OCI-LY1 (cell line): ENCODE measurements around the gene STUM.
A peak's percentile ranks its signal among the peaks of the same experiment; 100 is the strongest.

Experiments
- H2AFZ ChIP-seq: fragments of 200-600 bp; sonication (generic), shearing (Covaris generic); 2 replicates; pipeline ENCODE4 v1.6.0; 2014; ENCODE audit warnings: antibody characterized with exemption, mild to moderate bottlenecking, low read length
- H3F3A ChIP-seq: fragments of 200-600 bp; sonication (generic), shearing (Covaris generic); 2 replicates; pipeline ENCODE4 v1.6.0; 2014; ENCODE audit warnings: mild to moderate bottlenecking, antibody characterized with exemption, low read length, moderate library complexity; ENCODE audit not compliant: insufficient read depth
- H3K27ac ChIP-seq: fragments of 200-600 bp; sonication (generic); 2 replicates; pipeline ENCODE4 v1.5.1; 2014; ENCODE audit warnings: low read length, mixed run types, mild to moderate bottlenecking, low read depth; ENCODE audit not compliant: poor library complexity, severe bottlenecking
- H3K27me3 ChIP-seq: fragments of 200-600 bp; sonication (generic); 2 replicates; pipeline ENCODE4 v1.6.0; 2014; ENCODE audit warnings: antibody characterized with exemption, mild to moderate bottlenecking, low read length, moderate library complexity; ENCODE audit not compliant: insufficient read depth
- H3K36me3 ChIP-seq: fragments of 200-600 bp; sonication (generic); 2 replicates; pipeline ENCODE4 v1.6.1; 2014; ENCODE audit warnings: mild to moderate bottlenecking, antibody characterized with exemption, low read length, moderate library complexity, mixed read lengths; ENCODE audit not compliant: insufficient read depth
- H3K4me1 ChIP-seq: fragments of 200-600 bp; sonication (generic); 2 replicates; pipeline ENCODE4 v1.5.1; 2014; ENCODE audit warnings: mild to moderate bottlenecking, low read length, moderate library complexity; ENCODE audit not compliant: insufficient read depth, severe bottlenecking
- H3K4me2 ChIP-seq: fragments of 200-600 bp; sonication (generic), shearing (Covaris generic); 2 replicates; pipeline ENCODE4 v1.6.1; 2014; ENCODE audit warnings: low read length
- H3K4me3 ChIP-seq: fragments of 200-600 bp; sonication (generic); 2 replicates; pipeline ENCODE4 v1.5.1; 2014; ENCODE audit warnings: low read length, low read depth, mild to moderate bottlenecking, mixed read lengths; ENCODE audit not compliant: poor library complexity, severe bottlenecking
- H3K79me2 ChIP-seq: fragments of 200-600 bp; shearing (Covaris generic); 2 replicates; pipeline ENCODE4 v1.6.1; 2016; ENCODE audit warnings: mixed run types, low read length, mixed read lengths; ENCODE audit not compliant: insufficient read depth
- H3K9ac ChIP-seq: fragments of 200-600 bp; sonication (generic), shearing (Covaris generic); 2 replicates; pipeline ENCODE4 v1.6.1; 2014; ENCODE audit warnings: mild to moderate bottlenecking, low read length, mixed read lengths
- H3K9me2 ChIP-seq: fragments of 200-600 bp; sonication (generic), shearing (Covaris generic); 2 replicates; pipeline ENCODE4 v1.6.1; 2014; ENCODE audit warnings: low read depth, mild to moderate bottlenecking, low read length, mixed read lengths
- H3K9me3 ChIP-seq: fragments of 200-600 bp; shearing (Covaris generic); 2 replicates; pipeline ENCODE4 v1.6.1; 2014; ENCODE audit warnings: low read length, mixed read lengths
- H4K20me1 ChIP-seq: fragments of 200-600 bp; sonication (generic), shearing (Covaris generic); 2 replicates; pipeline ENCODE4 v1.6.0; 2016; ENCODE audit warnings: mild to moderate bottlenecking, low read length; ENCODE audit not compliant: insufficient read depth
- CTCF ChIP-seq: fragments of 200-600 bp; sonication (generic), shearing (Covaris generic); IDR thresholded peaks from 2 replicates; pipeline ENCODE4 v1.5.1; 2017; ENCODE audit warnings: mild to moderate bottlenecking, antibody characterized with exemption, low read length, moderate library complexity, mixed read lengths
- EZH2 ChIP-seq: fragments of 200-600 bp; sonication (generic), shearing (Covaris generic); IDR thresholded peaks from 2 replicates; pipeline ENCODE4 v1.8.0; 2017; ENCODE audit warnings: borderline replicate concordance, mixed run types, mild to moderate bottlenecking, antibody characterized with exemption, low read length, moderate library complexity, mixed read lengths

Gene STUM

GRCh38 chr1:226646870-226647449 is 98.4 kb downstream of the STUM start:
- Histone ChIP-seq H3K27ac (peak overlapping the region; percentile 31), H3K9me2 (no peaks in the 10 kb centered on the region), H3K9ac (no peak overlapping the region), H3K27me3 (no peaks in the 10 kb centered on the region), H2AFZ (no peak overlapping the region), H3K9me3 (no peaks in the 10 kb centered on the region), H3K4me3 (no peak overlapping the region), H3K79me2 (no peaks in the 10 kb centered on the region), H3K36me3 (peaks cover 61% of the 10 kb centered on the region), H3K4me2 (no peak overlapping the region), H4K20me1 (no peaks in the 10 kb centered on the region), H3K4me1 (peaks cover 44% of the 10 kb centered on the region), H3F3A (no peaks in the 10 kb centered on the region)
- no peak for TF ChIP-seq CTCF
- TF ChIP-seq EZH2, result no peak

GRCh38 chr1:226647719-226648118 is 99.2 kb downstream of the STUM start:
- Histone ChIP-seq H3K27ac (no peak overlapping the region), H3K4me2 (no peak overlapping the region), H3K4me3 (no peak overlapping the region), H3K79me2 (no peaks in the 10 kb centered on the region), H3F3A (no peaks in the 10 kb centered on the region), H3K36me3 (peaks cover 53% of the 10 kb centered on the region), H3K4me1 (peaks cover 43% of the 10 kb centered on the region), H3K27me3 (no peaks in the 10 kb centered on the region), H4K20me1 (no peaks in the 10 kb centered on the region), H3K9me3 (no peaks in the 10 kb centered on the region), H3K9me2 (no peaks in the 10 kb centered on the region), H3K9ac (no peak overlapping the region), H2AFZ (no peak overlapping the region)
- TF ChIP-seq EZH2 (no peak), CTCF (no peak)

GRCh38 chr1:226648421-226648820 is 99.9 kb downstream of the STUM start:
- Histone ChIP-seq H3K9me2 (no peaks in the 10 kb centered on the region), H3K4me1 (peaks cover 36% of the 10 kb centered on the region), H3K79me2 (no peaks in the 10 kb centered on the region), H3K4me2 (no peak overlapping the region), H3K27ac (no peak overlapping the region), H3K4me3 (no peak overlapping the region), H3K9me3 (no peaks in the 10 kb centered on the region), H2AFZ (no peak overlapping the region), H3K36me3 (peaks cover 50% of the 10 kb centered on the region), H3K27me3 (no peaks in the 10 kb centered on the region), H3K9ac (no peak overlapping the region), H3F3A (peaks cover 1% of the 10 kb centered on the region; the same call in 1 of the 2 replicates), H4K20me1 (no peaks in the 10 kb centered on the region)
- TF ChIP-seq CTCF (no peak), EZH2 (no peak)
